Prostate gland (tissue), 2 donors: ENCODE measurements around the gene TMPRSS4. TPM values are rescaled to one million over a fixed set of nuclear protein-coding genes. Genes with fewer than 3 reads are reported as not detected.

Experiments
- DNase-seq: peaks from one replicate; pipeline ENCODE4 v3.0.0-alpha.2; 2019; ENCODE audit warnings: low spot score
- H3K27ac ChIP-seq, 2 donors: fragments of 200-600 bp; sonication (generic); 2 replicates each; pipeline ENCODE4 v1.5.1; 2017 to 2019
- H3K27me3 ChIP-seq: fragments of 200-600 bp; sonication (generic); replicated peaks from 2 replicates; pipeline ENCODE4 v1.5.1; 2019; ENCODE audit not compliant: insufficient read depth
- H3K36me3 ChIP-seq, 2 donors: fragments of 200-600 bp; sonication (generic); 1 replicate in 1 of 2; 2 replicates in 1 of 2; pipeline versions ENCODE4 v1.5.1 to v1.8.1; 2017 to 2019
- H3K4me1 ChIP-seq: fragments of 200-600 bp; sonication (generic); replicated peaks from 2 replicates; pipeline ENCODE4 v1.5.1; 2019
- H3K4me3 ChIP-seq, 2 donors: fragments of 200-600 bp; sonication (generic); 2 replicates each; pipeline ENCODE4 v1.5.1; 2017 to 2019
- H3K9me3 ChIP-seq: fragments of 200-600 bp; sonication (generic); 2 replicates; pipeline ENCODE4 v1.5.1; 2017
- POLR2A ChIP-seq: fragments of 450-650 bp; IDR thresholded peaks from one replicate; pipeline ENCODE4 v1.6.1; 2016; ENCODE audit warnings: antibody characterized with exemption, mild to moderate bottlenecking
- POLR2AphosphoS5 ChIP-seq: sonication (generic); formaldehyde crosslinking; IDR thresholded peaks from one replicate; pipeline ENCODE4 v1.6.1; 2017; ENCODE audit warnings: antibody characterized with exemption
- WGBS: methylation state at CpG from one replicate; pipeline ENCODE4 v1.1.5; 2018; 5-methylcytosine and 5-hydroxymethylcytosine counted together
- intact Hi-C: fragments of 100-400 bp; cut with DNase I; formaldehyde crosslinking; loops from one replicate; pipeline ENCODE4 v1.14.2; 2022
- total RNA-seq, 2 donors: library from RNA; depleted of rRNA; stranded (reverse); fragments of >200 nt; gene quantifications; one replicate each; pipeline ENCODE4 v1.1.0, GENCODE V29; 2016
- TF ChIP-seq, protein P1 (sequence below), 4 experiments: fragments of 200-600 bp in 2 of 4; fragments of 450-650 bp in 2 of 4; sonication (generic) in 2 of 4; IDR thresholded peaks; 1 replicate in 3 of 4; 2 replicates in 1 of 4; pipeline ENCODE4 v1.5.1; 2016 to 2019; ENCODE audit warnings: antibody characterized with exemption in 4 of 4, mild to moderate bottlenecking in 2 of 4, moderate library complexity in 2 of 4

TMPRSS4 gene
- total RNA-seq, 2 donors from 2014 or later, result 1.5 to 6.4 TPM

DNA sequence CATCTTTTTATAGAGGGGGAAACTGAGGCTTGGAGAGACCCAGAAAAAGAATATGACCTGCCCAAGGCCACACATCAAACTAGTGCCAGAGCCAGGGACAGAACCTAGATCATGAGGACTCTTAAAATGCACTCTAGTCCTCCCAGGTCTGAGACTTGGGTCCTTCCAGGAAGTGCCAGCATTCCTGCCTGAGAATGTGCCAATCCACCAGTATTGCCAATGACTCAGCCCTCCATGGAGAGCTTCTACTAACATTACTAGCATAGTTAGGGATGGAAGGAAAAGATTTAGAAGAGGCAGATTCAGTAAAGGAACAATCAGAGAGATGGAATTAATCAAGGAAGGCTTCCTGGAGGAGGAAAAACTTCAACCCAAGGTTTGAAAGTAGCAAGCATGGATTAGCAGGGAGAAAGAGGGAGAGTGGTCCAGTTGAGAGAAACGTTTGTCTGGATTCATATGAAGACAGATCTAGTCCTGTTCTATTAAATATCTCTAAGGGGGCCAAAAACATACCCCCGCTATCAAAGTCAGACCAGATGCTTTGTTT lies 30.0 kb downstream of the TMPRSS4 start:
- Histone ChIP-seq H3K36me3 (no peaks in the 10 kb centered on the region), H3K27ac (no peak overlapping the region), H3K27me3 (no peaks in the 10 kb centered on the region), H3K4me3 (no peak overlapping the region), H3K9me3 (no peaks in the 10 kb centered on the region), H3K4me1 (no peaks in the 10 kb centered on the region)
- TF ChIP-seq POLR2A (no peak), POLR2AphosphoS5 (no peak)
- TF ChIP-seq, protein P1, sequence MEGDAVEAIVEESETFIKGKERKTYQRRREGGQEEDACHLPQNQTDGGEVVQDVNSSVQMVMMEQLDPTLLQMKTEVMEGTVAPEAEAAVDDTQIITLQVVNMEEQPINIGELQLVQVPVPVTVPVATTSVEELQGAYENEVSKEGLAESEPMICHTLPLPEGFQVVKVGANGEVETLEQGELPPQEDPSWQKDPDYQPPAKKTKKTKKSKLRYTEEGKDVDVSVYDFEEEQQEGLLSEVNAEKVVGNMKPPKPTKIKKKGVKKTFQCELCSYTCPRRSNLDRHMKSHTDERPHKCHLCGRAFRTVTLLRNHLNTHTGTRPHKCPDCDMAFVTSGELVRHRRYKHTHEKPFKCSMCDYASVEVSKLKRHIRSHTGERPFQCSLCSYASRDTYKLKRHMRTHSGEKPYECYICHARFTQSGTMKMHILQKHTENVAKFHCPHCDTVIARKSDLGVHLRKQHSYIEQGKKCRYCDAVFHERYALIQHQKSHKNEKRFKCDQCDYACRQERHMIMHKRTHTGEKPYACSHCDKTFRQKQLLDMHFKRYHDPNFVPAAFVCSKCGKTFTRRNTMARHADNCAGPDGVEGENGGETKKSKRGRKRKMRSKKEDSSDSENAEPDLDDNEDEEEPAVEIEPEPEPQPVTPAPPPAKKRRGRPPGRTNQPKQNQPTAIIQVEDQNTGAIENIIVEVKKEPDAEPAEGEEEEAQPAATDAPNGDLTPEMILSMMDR (IDR thresholded peaks at IDR 0.05), result no peak
- intact Hi-C loops, result no loop called here
- WGBS, result 81% methylated on average over 2 of the region's 2 CpGs
- no peak for DNase-seq

DNA sequence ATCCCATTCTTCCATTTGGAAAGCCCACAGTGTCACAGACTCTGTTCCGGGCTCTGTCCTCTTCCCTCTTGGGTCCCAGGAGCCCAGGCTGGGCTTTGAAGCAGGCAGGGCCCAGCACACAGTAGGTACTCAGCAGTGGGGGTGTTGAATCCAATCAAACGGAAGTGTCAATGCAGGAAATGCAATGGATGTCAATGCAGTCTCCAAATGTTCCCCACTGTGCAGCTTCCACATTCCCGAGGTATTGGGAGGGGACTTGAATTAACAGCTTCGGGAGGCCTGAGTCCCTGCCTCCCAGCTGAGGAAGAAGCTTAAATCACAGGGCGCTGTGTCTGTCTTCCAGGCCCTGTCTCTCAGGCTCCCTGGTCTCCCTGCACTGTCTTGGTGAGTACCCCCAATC lies 31.6 kb downstream of the TMPRSS4 start:
- no peaks in the 10 kb centered on the region for H3K36me3 ChIP-seq
- intact Hi-C loops, result no loop called here
- DNase-seq, result no peak
- no peaks in the 10 kb centered on the region for H3K27me3 ChIP-seq
- TF ChIP-seq POLR2AphosphoS5 (no peak), POLR2A (no peak)
- TF ChIP-seq, protein P1 (IDR thresholded peaks at IDR 0.05), result no peak
- 76% methylated on average over 5 of the region's 5 CpGs for WGBS
- H3K4me1 ChIP-seq, result no peaks in the 10 kb centered on the region
- H3K9me3 ChIP-seq, result no peaks in the 10 kb centered on the region
- no peak overlapping the region for H3K4me3 ChIP-seq
- H3K27ac ChIP-seq, result no peak overlapping the region

DNA sequence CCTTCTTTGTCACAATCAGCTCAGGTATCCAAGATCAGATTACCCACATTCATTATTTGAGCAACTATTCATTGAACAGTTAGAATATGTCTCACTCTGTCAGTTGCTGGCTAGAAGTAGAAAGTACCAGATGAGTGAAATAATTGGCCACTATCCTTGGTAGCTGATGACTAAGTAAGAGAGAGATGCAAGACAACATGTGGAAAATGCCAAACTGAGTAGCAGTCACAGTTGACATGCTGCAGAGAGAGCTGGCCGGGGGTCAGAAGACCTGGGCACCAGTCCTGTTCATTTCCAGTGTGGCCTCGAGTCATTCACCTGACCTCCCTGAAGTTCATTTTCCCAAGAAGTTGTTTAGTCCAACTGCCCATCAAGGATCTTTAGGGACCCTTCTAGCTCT lies 32.4 kb downstream of the TMPRSS4 start:
- Histone ChIP-seq H3K4me3 (no peak overlapping the region), H3K9me3 (no peaks in the 10 kb centered on the region), H3K36me3 (no peaks in the 10 kb centered on the region), H3K27ac (no peak overlapping the region), H3K27me3 (no peaks in the 10 kb centered on the region), H3K4me1 (no peaks in the 10 kb centered on the region)
- TF ChIP-seq POLR2A (no peak), POLR2AphosphoS5 (no peak)
- DNase-seq, result no peak
- 52% methylated on average over 2 of the region's 2 CpGs for WGBS
- intact Hi-C loops, result no loop called here

DNA sequence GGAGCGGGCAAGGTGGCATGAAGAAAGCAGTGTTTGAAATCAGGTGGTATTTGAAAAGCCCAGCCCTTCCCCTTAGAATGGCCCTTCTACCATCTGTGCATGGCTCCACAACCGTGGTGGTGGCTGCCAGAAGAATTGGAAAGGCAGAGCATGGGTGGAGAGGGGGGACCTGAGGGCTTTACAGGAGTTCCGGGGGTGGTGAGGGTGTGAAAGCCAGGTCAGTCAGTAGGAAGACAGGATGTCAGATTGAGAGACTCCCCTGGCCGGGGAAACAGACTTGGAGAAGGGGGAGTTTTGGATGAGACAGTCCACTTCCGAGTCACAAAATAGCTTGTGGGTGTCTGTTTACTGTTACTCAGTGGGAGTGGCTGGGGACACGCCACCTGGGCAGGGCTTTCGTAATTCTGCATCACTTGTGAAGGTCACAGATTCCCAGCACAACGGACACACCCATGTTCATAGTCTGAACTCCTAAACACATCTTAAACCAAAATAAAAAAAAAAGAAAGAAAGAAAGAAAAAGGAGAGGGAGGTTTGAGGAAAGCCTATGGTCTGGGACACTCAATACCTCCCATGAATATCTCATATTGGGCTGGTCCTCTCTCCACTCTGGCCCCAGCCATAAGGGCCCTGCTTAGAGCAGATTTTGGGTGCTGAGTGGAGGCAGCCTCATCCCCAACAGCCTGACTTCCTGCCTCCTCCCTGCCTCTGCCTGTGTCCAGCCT lies 34.3 kb downstream of the TMPRSS4 start:
- no peaks in the 10 kb centered on the region for H3K4me1 ChIP-seq
- DNase-seq, result no peak
- H3K36me3 ChIP-seq, result no peaks in the 10 kb centered on the region
- intact Hi-C loops, result no loop called here
- H3K27me3 ChIP-seq, result no peaks in the 10 kb centered on the region
- TF ChIP-seq, protein P1 (IDR thresholded peaks at IDR 0.05), result no peak
- TF ChIP-seq POLR2A, result no peak
- TF ChIP-seq POLR2AphosphoS5, result no peak
- H3K9me3 ChIP-seq, result no peaks in the 10 kb centered on the region
- H3K4me3 ChIP-seq, result no peak overlapping the region
- H3K27ac ChIP-seq, result no peak overlapping the region
- 52% methylated on average over 8 of the region's 8 CpGs for WGBS

DNA sequence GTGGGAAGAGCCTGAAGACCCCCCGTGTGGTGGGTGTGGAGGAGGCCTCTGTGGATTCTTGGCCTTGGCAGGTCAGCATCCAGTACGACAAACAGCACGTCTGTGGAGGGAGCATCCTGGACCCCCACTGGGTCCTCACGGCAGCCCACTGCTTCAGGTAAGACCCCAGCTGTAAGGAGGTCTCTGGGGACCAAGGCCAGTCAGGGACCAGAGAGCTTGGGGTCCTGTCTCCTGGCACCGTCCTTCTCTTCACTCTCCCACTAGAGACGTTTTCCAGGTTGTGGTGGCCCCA lies 34.8 kb downstream of the TMPRSS4 start:
- Histone ChIP-seq H3K4me1 (no peaks in the 10 kb centered on the region), H3K4me3 (no peak overlapping the region), H3K36me3 (no peaks in the 10 kb centered on the region), H3K27me3 (no peaks in the 10 kb centered on the region), H3K27ac (no peak overlapping the region), H3K9me3 (no peaks in the 10 kb centered on the region)
- WGBS, result 91% methylated on average over 6 of the region's 6 CpGs
- TF ChIP-seq, protein P1 (IDR thresholded peaks at IDR 0.05), result no peak
- TF ChIP-seq POLR2AphosphoS5 (no peak), POLR2A (no peak)
- DNase-seq, result no peak
- intact Hi-C loops, result no loop called here
